B cell (primary cell): ENCODE measurements around the gene CDYL2. TPM values are rescaled to one million over a fixed set of nuclear protein-coding genes. Genes with fewer than 3 reads are reported as not detected.

Experiments used
- ATAC-seq: fragments of 200-7000 bp; cut with Tn5 transposase; one replicate; pipeline ENCODE4 v1.10.0; 2021; ENCODE audit warnings: low read depth, mild to moderate bottlenecking, moderate number of reproducible peaks, moderate library complexity
- CTCF ChIA-PET: fragments of 350-600 bp; sonication (Branson Sonifier 250); formaldehyde crosslinking; loops from one replicate; lab custom pipeline; 2021; ENCODE audit warnings: antibody characterized with exemption, inconsistent platforms; lab: Charles Lee
- POLR2A ChIA-PET: fragments of 350-600 bp; sonication (Branson Sonifier 250); formaldehyde crosslinking; loops from one replicate; lab custom pipeline; 2021; ENCODE audit warnings: antibody characterized with exemption; lab: Charles Lee
- DNase-seq: peaks from one replicate; pipeline ENCODE4 v3.0.0; 2013
- H2AFZ ChIP-seq: 2 replicates; pipeline ENCODE4 v1.6.1; 2012; ENCODE audit warnings: mild to moderate bottlenecking, low read depth, low read length; ENCODE audit not compliant: insufficient read depth, poor library complexity, severe bottlenecking
- H3K27ac ChIP-seq, 2 donors: 1 replicate in 1 of 2; 2 replicates in 1 of 2; pipeline ENCODE4 v1.5.1; 2012 to 2013; ENCODE audit warnings: low read length in 2 of 2, mild to moderate bottlenecking in 2 of 2, moderate library complexity in 1 of 2
- H3K27me3 ChIP-seq, 4 experiments: fragments of 200-600 bp in 1 of 4; sonication (generic) in 1 of 4; replicated peaks in 1 of 4; 1 replicate in 2 of 4; 2 replicates in 2 of 4; pipeline versions ENCODE4 v1.6.1 to v1.7.0; 2013 to 2016; ENCODE audit warnings: low read length in 3 of 4, mild to moderate bottlenecking in 2 of 4, mixed read lengths in 1 of 4, moderate library complexity in 1 of 4; ENCODE audit not compliant: insufficient read depth in 4 of 4, control insufficient read depth in 3 of 4; ENCODE audit errors: control extremely low read depth in 1 of 4
- H3K36me3 ChIP-seq, 2 experiments: replicated peaks in 1 of 2; 1 replicate in 1 of 2; 2 replicates in 1 of 2; pipeline versions ENCODE4 v1.6.1 to v1.7.1; 2013; ENCODE audit warnings: low read length in 1 of 2; ENCODE audit not compliant: insufficient read depth in 2 of 2, control insufficient read depth in 1 of 2; ENCODE audit errors: control extremely low read depth in 1 of 2, extremely low read depth in 1 of 2
- H3K4me1 ChIP-seq, 2 donors: fragments of 200-600 bp in 1 of 2; sonication (generic) in 1 of 2; 1 replicate in 1 of 2; 2 replicates in 1 of 2; pipeline versions ENCODE4 v1.5.1 to v1.6.1; 2013 to 2017; ENCODE audit warnings: low read length in 2 of 2; ENCODE audit not compliant: control insufficient read depth in 2 of 2, insufficient read depth in 2 of 2
- H3K4me2 ChIP-seq: replicated peaks from 2 replicates; pipeline ENCODE3; 2012; ENCODE audit warnings: mild to moderate bottlenecking, low read depth, low read length; ENCODE audit not compliant: poor library complexity, severe bottlenecking
- H3K4me3 ChIP-seq, 5 experiments: fragments of 200-600 bp in 1 of 5; sonication (generic) in 1 of 5; 1 replicate in 3 of 5; 2 replicates in 2 of 5; pipeline versions ENCODE4 v1.5.1 to v1.7.0; 2011 to 2016; ENCODE audit warnings: low read length in 4 of 5, mild to moderate bottlenecking in 4 of 5, low read depth in 2 of 5, control low read depth in 1 of 5, moderate library complexity in 1 of 5; ENCODE audit not compliant: insufficient read depth in 1 of 5; ENCODE audit errors: control extremely low read depth in 1 of 5, extremely low read depth in 1 of 5
- H3K79me2 ChIP-seq: fragments of 200-600 bp; sonication (generic); one replicate; pipeline ENCODE4 v1.6.0; 2016; ENCODE audit warnings: low read length; ENCODE audit not compliant: control insufficient read depth, insufficient read depth
- H3K9ac ChIP-seq: fragments of 200-600 bp; sonication (generic); 2 replicates; pipeline ENCODE4 v1.6.1; 2017; ENCODE audit warnings: mild to moderate bottlenecking, low read length, moderate library complexity
- H3K9me3 ChIP-seq, 3 donors: one replicate each; pipeline versions ENCODE4 v1.6.1 to v1.7.1; 2013; ENCODE audit warnings: low read length in 2 of 3; ENCODE audit not compliant: control insufficient read depth in 2 of 3, insufficient read depth in 1 of 3; ENCODE audit errors: control extremely low read depth in 1 of 3
- H4K20me1 ChIP-seq: 2 replicates; pipeline ENCODE4 v1.6.0; 2012; ENCODE audit warnings: mild to moderate bottlenecking, low read length; ENCODE audit not compliant: insufficient read depth, control insufficient read depth, poor library complexity, severe bottlenecking
- H3K27ac Mint-ChIP-seq: one replicate; pipeline ENCODE4 v1.8.0; 2021; ENCODE audit warnings: mixed read lengths
- H3K27me3 Mint-ChIP-seq: one replicate; pipeline ENCODE4 v1.8.0; 2021; ENCODE audit warnings: mixed read lengths
- H3K4me1 Mint-ChIP-seq: one replicate; pipeline ENCODE4 v1.8.0; 2021; ENCODE audit warnings: mixed read lengths
- H3K4me3 Mint-ChIP-seq: one replicate; pipeline ENCODE4 v1.8.0; 2021; ENCODE audit warnings: mixed read lengths
- H3K9me3 Mint-ChIP-seq: one replicate; pipeline ENCODE4 v1.8.0; 2022; ENCODE audit warnings: mixed read lengths; ENCODE audit not compliant: insufficient read depth
- CTCF ChIP-seq: fragments of 200-600 bp; IDR thresholded peaks from one replicate; pipeline ENCODE4 v1.8.0; 2022; ENCODE audit warnings: antibody characterized with exemption, mild to moderate bottlenecking
- EZH2 ChIP-seq: IDR thresholded peaks from 2 replicates; pipeline ENCODE4 v1.6.1; 2012; ENCODE audit warnings: borderline replicate concordance, low read depth, mild to moderate bottlenecking, moderate library complexity, low read length; ENCODE audit not compliant: insufficient read depth, poor library complexity, severe bottlenecking
- WGBS: methylation state at CpG from one replicate; pipeline ENCODE4 v1.1.5; 2013; ENCODE audit warnings: missing lambda C conversion rate; ENCODE audit not compliant: insufficient coverage; 5-methylcytosine and 5-hydroxymethylcytosine counted together
- intact Hi-C: fragments of 100-400 bp; cut with micrococcal nuclease; formaldehyde crosslinking; loops from one replicate; pipeline ENCODE4 v1.10.0; 2022
- polyA plus RNA-seq: library from polyadenylated mRNA; depleted of rRNA; stranded (reverse); fragments of >200 nt; gene quantifications from 2 replicates; pipeline ENCODE4 v1.2.3, GENCODE V29; 2012
- total RNA-seq, 2 donors: library from RNA; stranded (reverse); fragments of 120-200 nt in 1 of 2; gene quantifications; 1 replicate in 1 of 2; 2 replicates in 1 of 2; pipeline versions ENCODE4 v1.2.3 to v1.2.4, GENCODE V29; 2013 to 2022

CDYL2 gene
- total and polyA plus RNA-seq, 2 donors (not counting 1 experiment from before 2014, with no cell fraction given): 0.66 to 6.6 TPM

GRCh38 chr16:80680046-80680445 is 124.4 kb downstream of the CDYL2 start:
- Mint-ChIP-seq H3K27me3 (peaks cover 26% of the 10 kb centered on the region), H3K4me1 (peaks cover 27% of the 10 kb centered on the region), H3K9me3 (no peaks in the 10 kb centered on the region), H3K27ac (no peak overlapping the region), H3K4me3 (no peak overlapping the region)
- Histone ChIP-seq H3K36me3 (no peaks in the 10 kb centered on the region), H3K9ac (no peak overlapping the region), H3K4me3 (no peak overlapping the region), H3K4me2 (no peak overlapping the region), H3K4me1 (peaks cover 23 to 27% of the 10 kb centered on the region in 2 donors), H3K9me3 (peaks cover 0 to 2% (median 0%) of the 10 kb centered on the region in 3 donors), H3K79me2 (no peaks in the 10 kb centered on the region), H2AFZ (no peak overlapping the region), H4K20me1 (peaks cover 13% of the 10 kb centered on the region), H3K27me3 (peaks cover 0 to 17% (median 6%) of the 10 kb centered on the region in 4 experiments), H3K27ac (no peak overlapping the region)
- ChIA-PET CTCF (no interaction called here), POLR2A (no interaction called here)
- no peak for ATAC-seq
- intact Hi-C loops: no loop called here
- DNase-seq: no peak
- no peak for TF ChIP-seq CTCF
- TF ChIP-seq EZH2: no peak
- 93% methylated on average over 7 of the region's 7 CpGs for WGBS

- Mint-ChIP-seq H3K4me1 (peaks cover 57% of the 10 kb centered on the region), H3K4me3 (no peak overlapping the region), H3K27me3 (peaks cover 10% of the 10 kb centered on the region), H3K27ac (no peak overlapping the region), H3K9me3 (no peaks in the 10 kb centered on the region)
- DNase-seq (no peak), ATAC-seq (no peak)
- Histone ChIP-seq H3K27ac (no peak overlapping the region), H3K4me3 (no peak overlapping the region), H3K79me2 (no peaks in the 10 kb centered on the region), H3K27me3 (peaks cover 0 to 15% (median 3%) of the 10 kb centered on the region in 4 experiments), H3K9me3 (peaks cover 2 to 15% (median 11%) of the 10 kb centered on the region in 3 donors), H2AFZ (no peak overlapping the region), H3K4me2 (no peak overlapping the region), H3K36me3 (no peaks in the 10 kb centered on the region), H3K4me1 (peaks cover 53% of the 10 kb centered on the region in 2 donors), H3K9ac (no peak overlapping the region), H4K20me1 (peaks cover 13% of the 10 kb centered on the region)
- CTCF ChIA-PET: no interaction called here
- WGBS: 100% methylated on average over 1 of the region's 1 CpG
- intact Hi-C loops: loop anchor here (5.0 kb wide), 1 partner anchor 133 kb away; the partner anchor contains the start of gene DYNLRB2
- TF ChIP-seq CTCF (no peak), EZH2 (no peak)
- POLR2A ChIA-PET: no interaction called here
These were observed 129.5 kb downstream of the CDYL2 start for GRCh38 chr16:80674884-80675283.
